A549 (cell line): ENCODE data around the gene GYS2. TPM values are rescaled to one million over a fixed set of nuclear protein-coding genes. Genes with fewer than 3 reads are reported as not detected.

Experiments used
- ATAC-seq, 2 experiments: fragments of 200-7000 bp in 1 of 2; fragments of >200 bp in 1 of 2; cut with Nextera tagmentation in 1 of 2; cut with Tn5 transposase in 1 of 2; 3 replicates each; pipeline versions ENCODE4 v1.8.0 to v1.9.1; 2018 to 2020; ENCODE audit warnings: mild to moderate bottlenecking in 1 of 2, moderate library complexity in 1 of 2
- CTCF ChIA-PET: fragments of 300-600 bp; sonication (Branson Sonifier 250); formaldehyde crosslinking; extraction: SDS; loops from one replicate; lab custom pipeline; 2021; ENCODE audit warnings: antibody characterized with exemption, inconsistent platforms; lab: Yijun Ruan, JAX
- POLR2A ChIA-PET: fragments of 350-600 bp; formaldehyde crosslinking; extraction: SDS; loops from one replicate; lab custom pipeline; 2021; ENCODE audit warnings: antibody characterized with exemption, inconsistent platforms; lab: Yijun Ruan, JAX
- DNase-seq, 2 experiments: peaks; one replicate each; pipeline versions ENCODE4 v3.0.0 to v3.0.0-alpha.2; 2011 to 2016; ENCODE audit warnings: low read depth in 1 of 2, low spot score in 1 of 2
- FAIRE-seq: peaks from 2 replicates; lab custom pipeline; 2011; peaks lifted over from hg19 to GRCh38; lab: Jason Lieb, UNC
- H3K27ac ChIP-seq, 2 experiments: fragments of >200 bp; sonication (Bioruptor Twin); formaldehyde crosslinking; 3 replicates each; pipeline ENCODE4 v1.5.1; 2016 to 2017
- H3K4me1 ChIP-seq: fragments of >200 bp; sonication (Bioruptor Twin); formaldehyde crosslinking; 3 replicates; pipeline ENCODE4 v1.6.1; 2016
- H3K4me2 ChIP-seq: fragments of >200 bp; sonication (Bioruptor Twin); formaldehyde crosslinking; 3 replicates; pipeline ENCODE4 v1.6.1; 2016
- H3K4me3 ChIP-seq: fragments of >200 bp; sonication (Bioruptor Twin); formaldehyde crosslinking; 3 replicates; pipeline ENCODE4 v1.5.1; 2016
- H3K9me3 ChIP-seq: fragments of >200 bp; sonication (Bioruptor Twin); formaldehyde crosslinking; 3 replicates; pipeline ENCODE4 v1.6.1; 2016
- BCL3 ChIP-seq: fragments of >200 bp; sonication (Bioruptor Twin); formaldehyde crosslinking; IDR thresholded peaks from 3 replicates; pipeline ENCODE4 v1.6.1; 2016
- BHLHE40 ChIP-seq: IDR thresholded peaks from 2 replicates; pipeline ENCODE4 v1.6.1; 2012; ENCODE audit warnings: low read depth, low read length, inconsistent platforms
- CEBPB ChIP-seq, 2 experiments: fragments of >200 bp in 1 of 2; sonication (Bioruptor Twin) in 1 of 2; formaldehyde crosslinking in 1 of 2; IDR thresholded peaks; 2 replicates each; pipeline ENCODE4 v1.6.1; 2012 to 2016
- ELK1 ChIP-seq: fragments of 150-350 bp; IDR thresholded peaks from 2 replicates; pipeline ENCODE4 v1.6.1; 2014; ENCODE audit warnings: low read depth, mild to moderate bottlenecking, low read length
- EP300 ChIP-seq, 2 experiments: fragments of >200 bp; sonication (Bioruptor Twin); formaldehyde crosslinking; IDR thresholded peaks; 2 replicates in 1 of 2; 3 replicates in 1 of 2; pipeline ENCODE4 v1.6.1; 2016 to 2017
- ESRRA ChIP-seq: fragments of 150-350 bp; IDR thresholded peaks from 2 replicates; pipeline ENCODE4 v1.6.1; 2014; ENCODE audit warnings: mild to moderate bottlenecking, low read length, borderline replicate concordance
- FOSB ChIP-seq: fragments of 250-450 bp; sonication (Bioruptor Pico); IDR thresholded peaks from 2 replicates; pipeline ENCODE4 v1.5.0; 2020; ENCODE audit warnings: mild to moderate bottlenecking, moderate library complexity
- FOSL2 ChIP-seq, 2 experiments: fragments of 450-650 bp in 1 of 2; fragments of >200 bp in 1 of 2; sonication (Bioruptor Twin) in 1 of 2; formaldehyde crosslinking; IDR thresholded peaks; 2 replicates each; pipeline versions ENCODE4 v1.5.0 to v1.6.1; 2016 to 2020; ENCODE audit warnings: mild to moderate bottlenecking in 1 of 2, moderate library complexity in 1 of 2
- HOXA7 ChIP-seq: fragments of 250-450 bp; sonication (Bioruptor Pico); IDR thresholded peaks from 2 replicates; pipeline ENCODE4 v1.5.0; 2020; ENCODE audit warnings: mild to moderate bottlenecking, moderate library complexity
- HOXB13 ChIP-seq: fragments of 250-450 bp; sonication (Bioruptor Pico); IDR thresholded peaks from 2 replicates; pipeline ENCODE4 v1.5.0; 2020; ENCODE audit warnings: low read depth, mild to moderate bottlenecking, moderate library complexity
- HOXB5 ChIP-seq: fragments of 250-450 bp; sonication (Bioruptor Pico); IDR thresholded peaks from 2 replicates; pipeline ENCODE4 v1.5.0; 2020; ENCODE audit warnings: mild to moderate bottlenecking, moderate library complexity
- JUNB ChIP-seq: fragments of >200 bp; sonication (Bioruptor Twin); formaldehyde crosslinking; IDR thresholded peaks from 2 replicates; pipeline ENCODE4 v1.6.1; 2016
- KDM1A ChIP-seq: fragments of 200-600 bp; sonication (generic); IDR thresholded peaks from 2 replicates; pipeline ENCODE4 v1.6.1; 2016; ENCODE audit warnings: low read depth, mild to moderate bottlenecking
- NPAS2 ChIP-seq: fragments of 250-450 bp; sonication (Bioruptor Pico); IDR thresholded peaks from 2 replicates; pipeline ENCODE4 v1.8.0; 2022; ENCODE audit warnings: mild to moderate bottlenecking, moderate library complexity, borderline replicate concordance
- PHF8 ChIP-seq: fragments of 200-600 bp; sonication (generic); IDR thresholded peaks from 2 replicates; pipeline ENCODE4 v1.6.1; 2016; ENCODE audit warnings: low read depth, mild to moderate bottlenecking, antibody characterized with exemption, moderate library complexity, borderline replicate concordance
- SMC3 ChIP-seq: fragments of >200 bp; sonication (Bioruptor Twin); formaldehyde crosslinking; IDR thresholded peaks from 3 replicates; pipeline ENCODE4 v1.6.1; 2018; ENCODE audit warnings: inconsistent platforms
- USF2 ChIP-seq: fragments of 450-650 bp; IDR thresholded peaks from 2 replicates; pipeline ENCODE4 v1.6.1; 2014; ENCODE audit warnings: antibody characterized with exemption
- WGBS: methylation state at CpG from one replicate; pipeline ENCODE4 v1.1.6; 2017; ENCODE audit errors: missing lambda C conversion rate; 5-methylcytosine and 5-hydroxymethylcytosine counted together
- polyA plus RNA-seq, 4 experiments: library from polyadenylated mRNA; depleted of rRNA in 3 of 4; stranded (reverse); fragments of >200 nt; fragmentation: RNase III in 1 of 4; extraction: RNeasy Plus Mini Kit Qiagen cat#74134 plus additional on column Dnase treatment in 1 of 4; gene quantifications; 2 replicates in 3 of 4; 3 replicates in 1 of 4; pipeline ENCODE4 v1.2.3, GENCODE V29; 2011 to 2017
- TF ChIP-seq, protein P1 (sequence below): fragments of 200-600 bp; sonication (generic); IDR thresholded peaks from 2 replicates; pipeline ENCODE4 v1.6.1; 2016; ENCODE audit warnings: antibody characterized with exemption, mild to moderate bottlenecking, moderate library complexity
- TF ChIP-seq, protein P2 (sequence below): IDR thresholded peaks from 2 replicates; pipeline ENCODE4 v1.6.1; 2012; ENCODE audit warnings: low read depth, borderline replicate concordance

GYS2 gene
- polyA plus RNA-seq, 2 of the 4 experiments (the other 2 are of a cell fraction): 0.19 TPM; not detected in 1

DNA sequence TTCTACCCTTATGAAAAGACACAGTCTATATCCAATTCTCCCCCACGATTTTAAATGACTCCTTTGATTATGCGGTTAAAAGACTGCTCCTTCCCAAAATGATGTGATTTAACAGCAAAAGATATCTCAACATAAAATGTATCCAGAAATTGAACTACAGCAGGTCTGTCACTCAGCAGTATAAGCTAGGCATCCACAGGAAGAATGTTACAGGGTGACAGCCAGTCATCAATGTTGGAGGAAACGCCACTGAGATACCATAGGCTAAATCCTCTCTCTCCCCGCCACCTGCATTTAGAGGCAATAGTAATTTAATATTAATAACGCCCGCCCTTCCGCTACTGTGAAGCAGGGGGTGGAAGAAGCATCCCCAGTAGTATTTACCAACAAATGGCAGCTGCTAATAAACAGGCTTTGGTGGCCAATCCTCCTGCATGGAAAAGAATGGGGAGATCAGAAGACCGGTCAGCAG, 103.8 kb downstream of the GYS2 start:
- peak in 1 of 2 experiments; percentile 2; a peak in 1 of 6 replicates for ATAC-seq
- WGBS: 14% methylated on average over 8 of the region's 8 CpGs

DNA sequence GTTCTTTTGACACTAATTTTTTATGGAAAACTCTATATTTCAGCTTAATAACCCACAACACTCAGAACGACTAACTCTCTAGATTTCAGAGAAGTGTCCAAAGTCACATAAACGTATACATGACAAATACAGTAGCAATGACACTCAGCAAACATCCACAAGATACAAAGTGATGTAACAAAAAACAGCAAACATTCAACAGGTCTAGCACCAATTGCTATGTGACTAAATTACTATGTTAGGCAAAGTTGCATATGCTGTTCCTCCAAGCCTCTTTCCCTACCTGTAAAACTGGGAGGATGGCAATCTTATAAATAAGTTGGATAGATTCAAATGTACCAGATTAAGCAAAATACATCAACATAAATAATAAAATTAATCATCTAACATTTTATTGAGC, 104.9 kb downstream of the GYS2 start:
- FAIRE-seq (no peak), ATAC-seq (no peak), DNase-seq (no peak)
- H3K27ac ChIP-seq: no peak overlapping the region
- ChIA-PET POLR2A (no interaction called here), CTCF (no interaction called here)
- no peaks in the 10 kb centered on the region for H3K9me3 ChIP-seq
- H3K4me2 ChIP-seq: peak overlapping the region; percentile 77
- no peak overlapping the region; the same call in 2 of the 3 replicates for H3K4me3 ChIP-seq
- peaks cover 31% of the 10 kb centered on the region for H3K4me1 ChIP-seq
- WGBS: 28% methylated on average over 2 of the region's 2 CpGs
- TF ChIP-seq PHF8 (no peak), FOSB (CRISPR knock-in tag) (no peak), CEBPB (IDR thresholded peaks at IDR 0.05) (no peak), NPAS2 (CRISPR knock-in tag) (no peak), HOXB13 (CRISPR knock-in tag) (no peak), HOXB5 (CRISPR knock-in tag) (no peak), FOSL2 (IDR thresholded peaks at IDR 0.05) (no peak), FOSL2 (CRISPR knock-in tag; IDR thresholded peaks at IDR 0.05) (no peak), ESRRA (no peak), ELK1 (no peak), EP300 (IDR thresholded peaks at IDR 0.05) (no peak), BCL3 (no peak), KDM1A (no peak), USF2 (no peak), SMC3 (no peak), BHLHE40 (no peak), JUNB (no peak)
- TF ChIP-seq, protein P1, sequence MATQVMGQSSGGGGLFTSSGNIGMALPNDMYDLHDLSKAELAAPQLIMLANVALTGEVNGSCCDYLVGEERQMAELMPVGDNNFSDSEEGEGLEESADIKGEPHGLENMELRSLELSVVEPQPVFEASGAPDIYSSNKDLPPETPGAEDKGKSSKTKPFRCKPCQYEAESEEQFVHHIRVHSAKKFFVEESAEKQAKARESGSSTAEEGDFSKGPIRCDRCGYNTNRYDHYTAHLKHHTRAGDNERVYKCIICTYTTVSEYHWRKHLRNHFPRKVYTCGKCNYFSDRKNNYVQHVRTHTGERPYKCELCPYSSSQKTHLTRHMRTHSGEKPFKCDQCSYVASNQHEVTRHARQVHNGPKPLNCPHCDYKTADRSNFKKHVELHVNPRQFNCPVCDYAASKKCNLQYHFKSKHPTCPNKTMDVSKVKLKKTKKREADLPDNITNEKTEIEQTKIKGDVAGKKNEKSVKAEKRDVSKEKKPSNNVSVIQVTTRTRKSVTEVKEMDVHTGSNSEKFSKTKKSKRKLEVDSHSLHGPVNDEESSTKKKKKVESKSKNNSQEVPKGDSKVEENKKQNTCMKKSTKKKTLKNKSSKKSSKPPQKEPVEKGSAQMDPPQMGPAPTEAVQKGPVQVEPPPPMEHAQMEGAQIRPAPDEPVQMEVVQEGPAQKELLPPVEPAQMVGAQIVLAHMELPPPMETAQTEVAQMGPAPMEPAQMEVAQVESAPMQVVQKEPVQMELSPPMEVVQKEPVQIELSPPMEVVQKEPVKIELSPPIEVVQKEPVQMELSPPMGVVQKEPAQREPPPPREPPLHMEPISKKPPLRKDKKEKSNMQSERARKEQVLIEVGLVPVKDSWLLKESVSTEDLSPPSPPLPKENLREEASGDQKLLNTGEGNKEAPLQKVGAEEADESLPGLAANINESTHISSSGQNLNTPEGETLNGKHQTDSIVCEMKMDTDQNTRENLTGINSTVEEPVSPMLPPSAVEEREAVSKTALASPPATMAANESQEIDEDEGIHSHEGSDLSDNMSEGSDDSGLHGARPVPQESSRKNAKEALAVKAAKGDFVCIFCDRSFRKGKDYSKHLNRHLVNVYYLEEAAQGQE: no peak

More for the DNA sequence above, 103.8 kb downstream of the GYS2 start:
- TF ChIP-seq, protein P2, sequence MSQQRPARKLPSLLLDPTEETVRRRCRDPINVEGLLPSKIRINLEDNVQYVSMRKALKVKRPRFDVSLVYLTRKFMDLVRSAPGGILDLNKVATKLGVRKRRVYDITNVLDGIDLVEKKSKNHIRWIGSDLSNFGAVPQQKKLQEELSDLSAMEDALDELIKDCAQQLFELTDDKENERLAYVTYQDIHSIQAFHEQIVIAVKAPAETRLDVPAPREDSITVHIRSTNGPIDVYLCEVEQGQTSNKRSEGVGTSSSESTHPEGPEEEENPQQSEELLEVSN: no peak
- TF ChIP-seq HOXA7 (CRISPR knock-in tag): 0 out of 2 replicates have a peak, but pooled peaks have one; percentile 42
- TF ChIP-seq USF2: no peak
- H3K9me3 ChIP-seq: no peaks in the 10 kb centered on the region
- no peak for FAIRE-seq
- peak overlapping the region; percentile 96 for H3K4me3 ChIP-seq
- ChIA-PET CTCF (interaction anchor here (1.2 kb wide), 1 partner anchor 252 kb away, joined by 3 read pairs; no protein-coding TSS in a partner anchor), POLR2A (interaction anchor here (0.6 to 2.3 kb wide), 8 partner anchors 10 to 161 kb away, joined by 3 to 18 read pairs (median 6); partner anchors contain the start of genes LDHB, PYROXD1 and SPX)
- H3K4me1 ChIP-seq: peaks cover 31% of the 10 kb centered on the region
- no peak for DNase-seq
- peak overlapping the region; percentile 78 to 80 for H3K27ac ChIP-seq
- H3K4me2 ChIP-seq: peak overlapping the region; percentile 77
